Prostate gland (tissue), 2 donors: ENCODE data around the gene LIM2.

Source experiments
- POLR2A ChIP-seq: fragments of 450-650 bp; IDR thresholded peaks from one replicate; pipeline ENCODE4 v1.6.1; 2016; ENCODE audit warnings: antibody characterized with exemption, mild to moderate bottlenecking
- TF ChIP-seq, protein P1 (sequence below), 4 experiments: fragments of 200-600 bp in 2 of 4; fragments of 450-650 bp in 2 of 4; sonication (generic) in 2 of 4; IDR thresholded peaks; 1 replicate in 3 of 4; 2 replicates in 1 of 4; pipeline ENCODE4 v1.5.1; 2016 to 2019; ENCODE audit warnings: antibody characterized with exemption in 4 of 4, mild to moderate bottlenecking in 2 of 4, moderate library complexity in 2 of 4

- TF ChIP-seq, protein P1, sequence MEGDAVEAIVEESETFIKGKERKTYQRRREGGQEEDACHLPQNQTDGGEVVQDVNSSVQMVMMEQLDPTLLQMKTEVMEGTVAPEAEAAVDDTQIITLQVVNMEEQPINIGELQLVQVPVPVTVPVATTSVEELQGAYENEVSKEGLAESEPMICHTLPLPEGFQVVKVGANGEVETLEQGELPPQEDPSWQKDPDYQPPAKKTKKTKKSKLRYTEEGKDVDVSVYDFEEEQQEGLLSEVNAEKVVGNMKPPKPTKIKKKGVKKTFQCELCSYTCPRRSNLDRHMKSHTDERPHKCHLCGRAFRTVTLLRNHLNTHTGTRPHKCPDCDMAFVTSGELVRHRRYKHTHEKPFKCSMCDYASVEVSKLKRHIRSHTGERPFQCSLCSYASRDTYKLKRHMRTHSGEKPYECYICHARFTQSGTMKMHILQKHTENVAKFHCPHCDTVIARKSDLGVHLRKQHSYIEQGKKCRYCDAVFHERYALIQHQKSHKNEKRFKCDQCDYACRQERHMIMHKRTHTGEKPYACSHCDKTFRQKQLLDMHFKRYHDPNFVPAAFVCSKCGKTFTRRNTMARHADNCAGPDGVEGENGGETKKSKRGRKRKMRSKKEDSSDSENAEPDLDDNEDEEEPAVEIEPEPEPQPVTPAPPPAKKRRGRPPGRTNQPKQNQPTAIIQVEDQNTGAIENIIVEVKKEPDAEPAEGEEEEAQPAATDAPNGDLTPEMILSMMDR (IDR thresholded peaks at IDR 0.05), result peak in 2 of 4 experiments; percentile 34 to 55
- no peak for TF ChIP-seq POLR2A
Observed at GRCh38 chr19:51398096-51398704, 10.4 kb upstream of the LIM2 start.
